HepG2 (cell line): ENCODE data around the gene ZNF845. TPM values are rescaled to one million over a fixed set of nuclear protein-coding genes. Genes with fewer than 3 reads are reported as not detected.

ENCODE experiments used
- ATAC-seq: fragments of 200-7000 bp; cut with Tn5 transposase; 3 replicates; pipeline ENCODE4 v1.9.1; 2020; ENCODE audit warnings: mild to moderate bottlenecking, moderate library complexity
- Bru-seq: library from RNA; stranded (reverse); fragments of 400-500 nt; gene quantifications from one replicate; lab custom pipeline; 2021; lab: Mats Ljungman, UMichigan
- BruChase-seq, 2 experiments: library from RNA; stranded (reverse); fragments of 400-500 nt; gene quantifications; one replicate each; lab custom pipeline; 2021; lab: Mats Ljungman, UMichigan
- BruUV-seq: library from RNA; stranded (reverse); fragments of 400-500 nt; replicated peaks from 2 replicates; lab custom pipeline; 2021; lab: Mats Ljungman, UMichigan
- CTCF ChIA-PET: fragments of 300-600 bp; formaldehyde crosslinking; extraction: SDS; loops from one replicate; lab custom pipeline; 2021; ENCODE audit warnings: low total read pairs, inconsistent platforms, low intra/inter-chr PET ratio; lab: Yijun Ruan, JAX
- POLR2A ChIA-PET: fragments of 350-600 bp; sonication (Branson Sonifier 250); formaldehyde crosslinking; loops from one replicate; lab custom pipeline; 2020; ENCODE audit warnings: antibody characterized with exemption, inconsistent platforms; lab: Yijun Ruan, JAX
- DNase-seq: peaks from one replicate; pipeline ENCODE4 v3.0.0-alpha.2; 2015; ENCODE audit warnings: low spot score
- FAIRE-seq: peaks from 3 replicates; lab custom pipeline; 2011; peaks lifted over from hg19 to GRCh38; lab: Jason Lieb, UNC
- H2AFZ ChIP-seq: one replicate; pipeline ENCODE4 v1.6.1; 2011; ENCODE audit warnings: low read length, inconsistent platforms
- H3K27ac ChIP-seq: fragments of 300-600 bp; 3 replicates; pipeline ENCODE4 v1.8.0; 2011; ENCODE audit warnings: mixed run types, mild to moderate bottlenecking, mixed read lengths, low read length, inconsistent platforms; ENCODE audit not compliant: insufficient read depth; ENCODE audit errors: extremely low read length
- H3K27me3 ChIP-seq, 2 experiments: fragments of 200-600 bp in 1 of 2; 2 replicates in 1 of 2; 3 replicates in 1 of 2; pipeline versions ENCODE4 v1.6.0 to v1.8.0; 2011; ENCODE audit warnings: low read length in 2 of 2, mild to moderate bottlenecking in 2 of 2, moderate library complexity in 2 of 2, inconsistent platforms in 1 of 2; ENCODE audit not compliant: insufficient read depth in 2 of 2, control insufficient read depth in 1 of 2
- H3K36me3 ChIP-seq, 2 experiments: fragments of 200-600 bp in 1 of 2; replicated peaks in 1 of 2; 2 replicates in 1 of 2; 3 replicates in 1 of 2; pipeline versions ENCODE4 v1.5.1 to v1.8.0; 2011; ENCODE audit warnings: low read length in 2 of 2, inconsistent platforms in 1 of 2; ENCODE audit not compliant: insufficient read depth in 2 of 2, control insufficient read depth in 1 of 2
- H3K4me1 ChIP-seq: 2 replicates; pipeline ENCODE4 v1.5.1; 2012; ENCODE audit warnings: low read length, inconsistent platforms; ENCODE audit not compliant: insufficient read depth
- H3K4me2 ChIP-seq: 2 replicates; pipeline ENCODE4 v1.6.0; 2011; ENCODE audit warnings: low read depth, low read length, inconsistent platforms
- H3K4me3 ChIP-seq, 3 experiments: fragments of 200-600 bp in 1 of 3; sonication (generic), shearing (Covaris generic) in 1 of 3; replicated peaks in 1 of 3; 2 replicates each; pipeline ENCODE4 v1.5.1; 2011 to 2016; ENCODE audit warnings: low read length in 3 of 3, inconsistent platforms in 2 of 3, low read depth in 2 of 3, mild to moderate bottlenecking in 2 of 3, control low read depth in 1 of 3, mixed read lengths in 1 of 3; ENCODE audit not compliant: insufficient read depth in 1 of 3
- H3K79me2 ChIP-seq: one replicate; pipeline ENCODE4 v1.6.1; 2011; ENCODE audit warnings: low read length, inconsistent platforms; ENCODE audit not compliant: insufficient read depth
- H3K9ac ChIP-seq: 2 replicates; pipeline ENCODE4 v1.6.0; 2011; ENCODE audit warnings: mild to moderate bottlenecking, low read depth, low read length, inconsistent platforms; ENCODE audit not compliant: insufficient read depth
- H3K9me3 ChIP-seq: 2 replicates; pipeline ENCODE4 v1.5.1; 2012; ENCODE audit warnings: mild to moderate bottlenecking, low read length
- H4K20me1 ChIP-seq: 2 replicates; pipeline ENCODE4 v1.6.0; 2011; ENCODE audit warnings: inconsistent platforms, mild to moderate bottlenecking, low read length, moderate library complexity; ENCODE audit not compliant: insufficient read depth
- AGO1 ChIP-seq: fragments of 200-400 bp; formaldehyde crosslinking; IDR thresholded peaks from 2 replicates; pipeline ENCODE4 v1.6.1; 2017; ENCODE audit warnings: mild to moderate bottlenecking, low read depth, low read length, moderate library complexity; ENCODE audit not compliant: poor library complexity, severe bottlenecking
- CREM ChIP-seq, 2 experiments: sonication (generic) in 1 of 2; formaldehyde crosslinking in 1 of 2; IDR thresholded peaks; 2 replicates each; pipeline versions ENCODE4 v1.4.0 to v1.6.1; 2016 to 2020; ENCODE audit warnings: antibody characterized with exemption in 1 of 2, mild to moderate bottlenecking in 1 of 2, missing genetic modification reagents in 1 of 2
- DR1 ChIP-seq: sonication (generic); formaldehyde crosslinking; IDR thresholded peaks from 2 replicates; pipeline ENCODE4 v1.8.0; 2021; ENCODE audit warnings: mild to moderate bottlenecking, missing genetic modification reagents, inconsistent platforms
- HMG20A ChIP-seq: IDR thresholded peaks from 2 replicates; pipeline ENCODE4 v1.6.1; 2016; ENCODE audit warnings: borderline replicate concordance
- KDM2A ChIP-seq: sonication (generic); formaldehyde crosslinking; IDR thresholded peaks from 2 replicates; pipeline ENCODE4 v1.4.0; 2020; ENCODE audit warnings: low read depth, missing genetic modification reagents, borderline replicate concordance
- KDM5B ChIP-seq: sonication (generic); formaldehyde crosslinking; IDR thresholded peaks from 2 replicates; pipeline ENCODE4 v1.4.0; 2020; ENCODE audit warnings: missing genetic modification reagents, mild to moderate bottlenecking, borderline replicate concordance
- MTERF4 ChIP-seq: sonication (generic); formaldehyde crosslinking; IDR thresholded peaks from 2 replicates; pipeline ENCODE4 v1.8.0; 2023; ENCODE audit warnings: mild to moderate bottlenecking, missing genetic modification reagents
- MXI1 ChIP-seq: IDR thresholded peaks from 3 replicates; pipeline ENCODE4 v1.6.1; 2012; ENCODE audit warnings: low read depth, low read length, inconsistent platforms, borderline replicate concordance
- SALL2 ChIP-seq: sonication (generic); formaldehyde crosslinking; IDR thresholded peaks from 2 replicates; pipeline ENCODE4 v1.8.1; 2023; ENCODE audit warnings: mild to moderate bottlenecking, missing genetic modification reagents, inconsistent platforms
- SAP130 ChIP-seq: IDR thresholded peaks from 2 replicates; pipeline ENCODE4 v1.6.1; 2016; ENCODE audit warnings: low read depth
- SP1 ChIP-seq, 2 experiments: fragments of 450-650 bp in 1 of 2; sonication (generic) in 1 of 2; formaldehyde crosslinking in 1 of 2; IDR thresholded peaks; 2 replicates each; pipeline versions ENCODE4 v1.4.0 to v1.6.1; 2016 to 2020; ENCODE audit warnings: missing genetic modification reagents in 1 of 2
- TFDP1 ChIP-seq: IDR thresholded peaks from 2 replicates; pipeline ENCODE4 v1.6.1; 2016; ENCODE audit warnings: missing compliant biosample characterization, missing genetic modification reagents, borderline replicate concordance
- ZFX ChIP-seq: sonication (generic); formaldehyde crosslinking; IDR thresholded peaks from 2 replicates; pipeline ENCODE4 v1.4.0; 2020; ENCODE audit warnings: mild to moderate bottlenecking, low read depth, missing genetic modification reagents, moderate library complexity
- ZFY ChIP-seq: sonication (generic); formaldehyde crosslinking; IDR thresholded peaks from 2 replicates; pipeline ENCODE4 v1.4.0; 2020; ENCODE audit warnings: missing genetic modification reagents
- WGBS: methylation state at CpG from one replicate; pipeline ENCODE4 v1.1.6; 2017; ENCODE audit warnings: low lambda C conversion rate; 5-methylcytosine and 5-hydroxymethylcytosine counted together
- in situ Hi-C: cut with HindIII; loops from 2 replicates; pipeline ENCODE4 v1.10.0; 2017; ENCODE audit warnings: low pct_unique_long_range_greater_than_20kb; ENCODE audit not compliant: extremely low pct_ligation_motif_present
- intact Hi-C: fragments of 100-400 bp; cut with micrococcal nuclease; formaldehyde crosslinking; loops from one replicate; pipeline ENCODE4 v1.10.0; 2022; ENCODE audit not compliant: unreplicated experiment
- long read RNA-seq, 2 experiments: library from RNA in 1 of 2; library from polyadenylated mRNA in 1 of 2; stranded (forward) in 1 of 2; unstranded in 1 of 2; transcript quantifications; one replicate each; pipeline ENCODE4 v2.0.0, GENCODE V29; 2019 to 2022
- polyA minus RNA-seq, 3 experiments: library from RNA; depleted of rRNA, polyadenylated mRNA; stranded (reverse); fragments of >200 nt; gene quantifications; 2 replicates each; pipeline ENCODE4 v1.2.3, GENCODE V29; 2011; ENCODE audit warnings: low replicate concordance in 1 of 3
- polyA plus RNA-seq, 8 experiments: library from polyadenylated mRNA; depleted of rRNA in 3 of 8; stranded (reverse) in 7 of 8; unstranded in 1 of 8; fragments of >200 nt; fragmentation: Illumina TruSeq in 4 of 8; extraction: Trizol in 4 of 8; gene quantifications; 2 replicates each; pipeline versions ENCODE4 v1.2.1 to v1.2.3, GENCODE V29; 2011 to 2016; ENCODE audit warnings: low read depth in 4 of 8, missing spikeins in 1 of 8, mixed read lengths in 1 of 8; ENCODE audit not compliant: insufficient read depth in 1 of 8
- total RNA-seq, 5 experiments: library from RNA; depleted of rRNA; stranded (reverse); fragments of >200 nt; fragmentation: Illumina TruSeq; extraction: Trizol; gene quantifications; 2 replicates each; pipeline ENCODE4 v1.2.3, GENCODE V29; 2016; ENCODE audit warnings: low read depth in 1 of 5

Gene ZNF845
- 9.6 and 15.1 TPM in 2 replicates for total RNA-seq (2016; rRNA removed; fragmentation: Illumina TruSeq; extraction: Trizol)
- 0.61 and 0.88 TPM in 2 replicates for total RNA-seq (2016; cell fraction: cytosol; rRNA removed; fragmentation: Illumina TruSeq; extraction: Trizol; ENCODE audit: low read depth)
- 10.0 and 15.9 TPM in 2 replicates for total RNA-seq (2016; cell fraction: insoluble cytoplasmic fraction; rRNA removed; fragmentation: Illumina TruSeq; extraction: Trizol)
- 3.2 and 4.0 TPM in 2 replicates for total RNA-seq (2016; cell fraction: membrane; rRNA removed; fragmentation: Illumina TruSeq; extraction: Trizol)
- 6.3 and 7.8 TPM in 2 replicates for total RNA-seq (2016; cell fraction: nucleus; rRNA removed; fragmentation: Illumina TruSeq; extraction: Trizol)
- 1.7 and 1.9 TPM in 2 replicates for polyA plus RNA-seq (2011; rRNA removed)
- 0.59 and 1.3 TPM in 2 replicates for polyA plus RNA-seq (2011; cell fraction: cytosol; rRNA removed)
- polyA plus RNA-seq (2011; cell fraction: nucleus; rRNA removed), result 0.95 and 1.1 TPM in 2 replicates
- 2.5 and 2.6 TPM in 2 replicates for polyA plus RNA-seq (2012)
- 0.11 and 0.18 TPM in 2 replicates for polyA plus RNA-seq (2016; cell fraction: cytosol; fragmentation: Illumina TruSeq; extraction: Trizol; ENCODE audit: low read depth)
- 5.5 and 6.4 TPM in 2 replicates for polyA plus RNA-seq (2016; cell fraction: insoluble cytoplasmic fraction; fragmentation: Illumina TruSeq; extraction: Trizol; ENCODE audit: low read depth)
- polyA plus RNA-seq (2016; cell fraction: membrane; fragmentation: Illumina TruSeq; extraction: Trizol; ENCODE audit: low read depth), result 0.48 and 0.65 TPM in 2 replicates
- 3.9 and 4.0 TPM in 2 replicates for polyA plus RNA-seq (2016; cell fraction: nucleus; fragmentation: Illumina TruSeq; extraction: Trizol; ENCODE audit: insufficient read depth, low read depth)
- polyA minus RNA-seq (2011; rRNA and poly(A)+ RNA removed; ENCODE audit: low replicate concordance), result 1.8 and 2.2 TPM in 2 replicates
- 2.8 and 4.0 TPM in 2 replicates for polyA minus RNA-seq (2011; cell fraction: cytosol; rRNA and poly(A)+ RNA removed)
- 9.3 and 12.1 TPM in 2 replicates for polyA minus RNA-seq (2011; cell fraction: nucleus; rRNA and poly(A)+ RNA removed)
- percentile 58 among the genes with signal in this experiment for Bru-seq, nascent RNA
- BruChase-seq, experiment 1, labeled RNA remaining after a 6-hour chase, result percentile 58 among the genes with signal in this experiment
- percentile 64 among the genes with signal in this experiment for BruChase-seq, experiment 2, labeled RNA remaining after a 2-hour chase
- long read RNA-seq, experiment 1, full-length matches to known transcripts, result 1 of 1 reads
- long read RNA-seq, experiment 1, partial matches to known transcripts, result 0 of 1 reads
- long read RNA-seq, experiment 1, other reads (novel, unspliced or antisense), result 0 of 1 reads
- long read RNA-seq, experiment 2, full-length matches to known transcripts, result 1 of 4 reads
- long read RNA-seq, experiment 2, partial matches to known transcripts, result 0 of 4 reads
- long read RNA-seq, experiment 2, other reads (novel, unspliced or antisense), result 3 of 4 reads

- ATAC-seq (peak; percentile 96), FAIRE-seq (peak; percentile 80), DNase-seq (peak; percentile 87)
- Histone ChIP-seq H3K4me3 (peak within 1 kb of the TSS; percentile 82 to 98 (median 85)), H3K4me1 (peaks cover 6% of the 10 kb centered on the region; the same call in 1 of the 2 replicates), H4K20me1 (no peaks in the 10 kb centered on the region), H3K79me2 (no peaks in the 10 kb centered on the region), H3K27ac (peak within 1 kb of the TSS; percentile 63), H3K9me3 (peaks cover 6% of the 10 kb centered on the region), H3K27me3 (no peaks in the 10 kb centered on the region; a peak in 1 of 5 replicates), H3K4me2 (peak within 1 kb of the TSS; percentile 87), H2AFZ (peak within 1 kb of the TSS; percentile 90), H3K36me3 (no peaks in the 10 kb centered on the region; a peak in 1 of 5 replicates), H3K9ac (peak within 1 kb of the TSS; percentile 85)
- BruUV-seq, result TSS peak; percentile 90
- intact Hi-C loops, result no loop called here
- POLR2A ChIA-PET, result interaction anchor here (1.1 to 1.2 kb wide), 2 partner anchors 55 to 803 kb away, joined by 3 read pairs; partner anchors contain the start of gene CNOT3
- in situ Hi-C loops, result no loop called here
- WGBS, result 2% methylated on average over 39 of the region's 61 CpGs
- CTCF ChIA-PET, result no interaction called here
- TF ChIP-seq ZFY, result 0 out of 2 replicates have a peak, but pooled peaks have one; percentile 26
- no peak for TF ChIP-seq MTERF4
- 0 out of 2 replicates have a peak, but pooled peaks have one; percentile 18 for TF ChIP-seq CREM (IDR thresholded peaks at IDR 0.05)
- no peak for TF ChIP-seq CREM (CRISPR knock-in tag; IDR thresholded peaks at IDR 0.05)
- 0 out of 2 replicates have a peak, but pooled peaks have one; percentile 31 for TF ChIP-seq KDM2A (CRISPR knock-in tag)
- peak; percentile 35; the same call in 1 of the 2 replicates for TF ChIP-seq ZFX (CRISPR knock-in tag)
- no peak for TF ChIP-seq SALL2 (CRISPR knock-in tag)
- 0 out of 2 replicates have a peak, but pooled peaks have one; percentile 22 for TF ChIP-seq DR1 (CRISPR knock-in tag)
- TF ChIP-seq HMG20A (CRISPR knock-in tag), result no peak
- TF ChIP-seq TFDP1 (CRISPR knock-in tag), result peak; percentile 18; the same call in 1 of the 2 replicates
- no peak for TF ChIP-seq SP1 (IDR thresholded peaks at IDR 0.05)
- peak; percentile 78 for TF ChIP-seq SP1 (CRISPR knock-in tag; IDR thresholded peaks at IDR 0.05)
- TF ChIP-seq MXI1, result peak; percentile 2; the same call in 1 of the 3 replicates
- TF ChIP-seq KDM5B, result peak; percentile 17; the same call in 1 of the 2 replicates
- TF ChIP-seq AGO1, result peak; percentile 49
- TF ChIP-seq SAP130, result peak; percentile 94
Measured at GRCh38 chr19:53333463-53334449, at the start of gene ZNF845. TSS of gene ZNF845 (plus strand) at chr19:53333749. CDS start at chr19:53341308, 7,559 bp downstream.
